H1 (cell line): ENCODE measurements around the gene UVRAG. TPM values are rescaled to one million over a fixed set of nuclear protein-coding genes. Genes with fewer than 3 reads are reported as not detected.

ENCODE experiments used
- CTCF ChIA-PET: fragments of 300-600 bp; sonication (Branson Sonifier 250); formaldehyde crosslinking; loops from one replicate; lab custom pipeline; 2021; ENCODE audit not compliant: partially characterized antibody; lab: Charles Lee
- POLR2A ChIA-PET: fragments of 300-600 bp; sonication (Branson Sonifier 250); formaldehyde crosslinking; loops from one replicate; lab custom pipeline; 2021; ENCODE audit warnings: inconsistent platforms; ENCODE audit not compliant: partially characterized antibody; lab: Charles Lee
- DNase-seq, 2 experiments: peaks; one replicate each; pipeline versions ENCODE4 v3.0.0 to v3.0.0-alpha.2; 2010 to 2022; ENCODE audit warnings: low spot score in 2 of 2, low read depth in 1 of 2, mixed read lengths in 1 of 2
- FAIRE-seq: peaks from 2 replicates; lab custom pipeline; 2011; peaks lifted over from hg19 to GRCh38; lab: Jason Lieb, UNC
- H2AFZ ChIP-seq: 2 replicates; pipeline ENCODE4 v1.8.1; 2012; ENCODE audit warnings: low read length, inconsistent platforms
- H2AK5ac ChIP-seq: 2 replicates; pipeline ENCODE4 v1.6.1; 2013; ENCODE audit warnings: low read depth, low read length
- H2BK120ac ChIP-seq: replicated peaks from 2 replicates; pipeline ENCODE3; 2013; ENCODE audit warnings: low read depth, low read length, inconsistent platforms
- H2BK12ac ChIP-seq: 2 replicates; pipeline ENCODE4 v1.6.1; 2013; ENCODE audit warnings: low read depth, low read length
- H2BK15ac ChIP-seq: 2 replicates; pipeline ENCODE4 v1.6.1; 2013; ENCODE audit warnings: low read length
- H2BK20ac ChIP-seq: 2 replicates; pipeline ENCODE4 v1.6.1; 2013; ENCODE audit warnings: low read length
- H2BK5ac ChIP-seq: 2 replicates; pipeline ENCODE4 v1.6.1; 2013; ENCODE audit warnings: low read depth, low read length
- H3K14ac ChIP-seq: 2 replicates; pipeline ENCODE4 v1.6.1; 2013; ENCODE audit warnings: inconsistent platforms; ENCODE audit not compliant: insufficient read length
- H3K18ac ChIP-seq: 2 replicates; pipeline ENCODE4 v1.6.1; 2013; ENCODE audit warnings: low read length; ENCODE audit errors: extremely low read depth
- H3K23ac ChIP-seq: 2 replicates; pipeline ENCODE4 v1.6.1; 2013; ENCODE audit warnings: inconsistent platforms; ENCODE audit not compliant: insufficient read length
- H3K23me2 ChIP-seq: 2 replicates; pipeline ENCODE4 v1.6.1; 2013; ENCODE audit warnings: low read depth, low read length
- H3K27ac ChIP-seq: 2 replicates; pipeline ENCODE4 v1.6.1; 2011; ENCODE audit warnings: low read depth, low read length, inconsistent platforms
- H3K27me3 ChIP-seq, 4 experiments: replicated peaks in 1 of 4; 1 replicate in 1 of 4; 2 replicates in 3 of 4; pipeline versions ENCODE4 v1.6.1 to v1.8.1; 2011 to 2013; ENCODE audit warnings: low read length in 3 of 4, mild to moderate bottlenecking in 3 of 4, inconsistent platforms in 2 of 4, mixed read lengths in 2 of 4, moderate library complexity in 1 of 4; ENCODE audit not compliant: control insufficient read depth in 3 of 4, insufficient read depth in 3 of 4; ENCODE audit errors: extremely low read depth in 1 of 4
- H3K36me3 ChIP-seq, 4 experiments: 2 replicates each; pipeline versions ENCODE4 v1.6.1 to v1.8.1; 2011 to 2013; ENCODE audit warnings: mild to moderate bottlenecking in 4 of 4, low read length in 3 of 4, moderate library complexity in 2 of 4, control low read depth in 1 of 4, inconsistent platforms in 1 of 4; ENCODE audit not compliant: insufficient read depth in 4 of 4, control insufficient read depth in 2 of 4
- H3K4ac ChIP-seq: replicated peaks from 2 replicates; pipeline ENCODE3; 2013; ENCODE audit warnings: low read length, low read depth, mixed read lengths, inconsistent platforms; ENCODE audit not compliant: insufficient read length
- H3K4me1 ChIP-seq, 4 experiments: replicated peaks in 1 of 4; 1 replicate in 1 of 4; 2 replicates in 3 of 4; pipeline versions ENCODE4 v1.6.1 to v1.8.1; 2011 to 2013; ENCODE audit warnings: low read length in 3 of 4, inconsistent platforms in 2 of 4, mixed read lengths in 1 of 4; ENCODE audit not compliant: insufficient read depth in 4 of 4, control insufficient read depth in 3 of 4
- H3K4me2 ChIP-seq, 2 experiments: 2 replicates each; pipeline versions ENCODE4 v1.6.1 to v1.8.1; 2011 to 2013; ENCODE audit warnings: low read depth in 2 of 2, low read length in 2 of 2, control low read depth in 1 of 2, inconsistent platforms in 1 of 2, mild to moderate bottlenecking in 1 of 2; ENCODE audit not compliant: insufficient read depth in 1 of 2
- H3K4me3 ChIP-seq, 4 experiments: fragments of 200-600, 300-600 bp in 1 of 4; sonication (generic), shearing (Covaris generic), sonication (Bioruptor Twin) in 1 of 4; 2 replicates each; pipeline versions ENCODE4 v1.5.1 to v1.8.1; 2011 to 2016; ENCODE audit warnings: low read length in 4 of 4, low read depth in 3 of 4, control low read depth in 2 of 4, inconsistent platforms in 2 of 4, mild to moderate bottlenecking in 2 of 4, mixed read lengths in 1 of 4, moderate library complexity in 1 of 4; ENCODE audit not compliant: insufficient read depth in 2 of 4; ENCODE audit errors: extremely low read depth in 1 of 4
- H3K56ac ChIP-seq: replicated peaks from 2 replicates; pipeline ENCODE3; 2013; ENCODE audit warnings: low read depth, mild to moderate bottlenecking, mixed read lengths, low read length, inconsistent platforms; ENCODE audit not compliant: insufficient read length
- H3K79me1 ChIP-seq: 2 replicates; pipeline ENCODE4 v1.6.1; 2013; ENCODE audit warnings: low read depth, low read length, control low read depth
- H3K79me2 ChIP-seq, 2 experiments: 2 replicates each; pipeline versions ENCODE4 v1.6.1 to v1.8.1; 2012 to 2013; ENCODE audit warnings: low read length in 2 of 2, mild to moderate bottlenecking in 2 of 2, inconsistent platforms in 1 of 2; ENCODE audit not compliant: insufficient read depth in 2 of 2, control insufficient read depth in 1 of 2
- H3K9ac ChIP-seq, 4 experiments: replicated peaks in 1 of 4; 1 replicate in 1 of 4; 2 replicates in 3 of 4; pipeline versions ENCODE4 v1.6.1 to v1.8.1; 2011 to 2013; ENCODE audit warnings: low read depth in 3 of 4, low read length in 3 of 4, control low read depth in 2 of 4, mild to moderate bottlenecking in 2 of 4, moderate library complexity in 2 of 4, inconsistent platforms in 1 of 4; ENCODE audit errors: extremely low read depth in 1 of 4
- H3K9me3 ChIP-seq, 2 experiments: 2 replicates each; pipeline versions ENCODE4 v1.6.1 to v1.8.1; 2012 to 2013; ENCODE audit warnings: mild to moderate bottlenecking in 2 of 2, moderate library complexity in 2 of 2, control low read depth in 1 of 2, inconsistent platforms in 1 of 2, low read depth in 1 of 2, low read length in 1 of 2, mixed read lengths in 1 of 2; ENCODE audit not compliant: insufficient read depth in 2 of 2
- H4K20me1 ChIP-seq, 2 experiments: replicated peaks in 1 of 2; 2 replicates each; pipeline versions ENCODE3 to v1.8.1; 2011 to 2013; ENCODE audit warnings: inconsistent platforms in 2 of 2, low read length in 2 of 2, mild to moderate bottlenecking in 1 of 2; ENCODE audit not compliant: insufficient read depth in 2 of 2, control insufficient read depth in 1 of 2
- H4K5ac ChIP-seq: 2 replicates; pipeline ENCODE4 v1.6.1; 2013; ENCODE audit warnings: low read length, low read depth, mixed read lengths, inconsistent platforms; ENCODE audit not compliant: insufficient read length
- H4K8ac ChIP-seq: 2 replicates; pipeline ENCODE4 v1.8.0; 2013; ENCODE audit warnings: mild to moderate bottlenecking, moderate library complexity, low read length, inconsistent platforms; ENCODE audit not compliant: insufficient read depth; ENCODE audit errors: extremely low read depth
- H4K91ac ChIP-seq: replicated peaks from 2 replicates; pipeline ENCODE3; 2013; ENCODE audit warnings: low read length, mixed read lengths, inconsistent platforms; ENCODE audit not compliant: insufficient read length
- ASH2L ChIP-seq: fragments of 200-600, 300-600 bp; sonication (generic); IDR thresholded peaks from one replicate; pipeline ENCODE4 v1.7.1; 2017; ENCODE audit warnings: low read length
- CEBPB ChIP-seq: IDR thresholded peaks from 2 replicates; pipeline ENCODE4 v1.6.1; 2012; ENCODE audit warnings: low read depth, low read length
- CHD1 ChIP-seq: IDR thresholded peaks from 2 replicates; pipeline ENCODE4 v1.6.1; 2012; ENCODE audit warnings: low read depth, low read length, improper control_type of control experiment
- CTBP2 ChIP-seq: IDR thresholded peaks from 2 replicates; pipeline ENCODE4 v1.7.0; 2011; ENCODE audit warnings: borderline replicate concordance, mild to moderate bottlenecking, moderate library complexity, mixed read lengths, low read length; ENCODE audit not compliant: insufficient read depth, insufficient read length
- GTF2F1 ChIP-seq: IDR thresholded peaks from 2 replicates; pipeline ENCODE4 v1.6.1; 2012; ENCODE audit warnings: low read depth, low read length, improper control_type of control experiment, borderline replicate concordance
- KDM4A ChIP-seq: IDR thresholded peaks from one replicate; pipeline ENCODE4 v1.7.1; 2012; ENCODE audit warnings: low read depth, mild to moderate bottlenecking, moderate library complexity, low read length, inconsistent platforms; ENCODE audit not compliant: severe bottlenecking
- RFX5 ChIP-seq: IDR thresholded peaks from 2 replicates; pipeline ENCODE4 v1.6.1; 2011; ENCODE audit warnings: low read depth, low read length, improper control_type of control experiment, borderline replicate concordance
- RXRA ChIP-seq: IDR thresholded peaks from 2 replicates; pipeline ENCODE4 v1.6.1; 2011; ENCODE audit warnings: low read depth, mild to moderate bottlenecking, low read length, moderate library complexity; ENCODE audit not compliant: insufficient read depth
- SP4 ChIP-seq: IDR thresholded peaks from 2 replicates; pipeline ENCODE4 v1.6.1; 2012; ENCODE audit warnings: low read length, inconsistent platforms
- ZNF274 ChIP-seq: IDR thresholded peaks from 2 replicates; pipeline ENCODE4 v1.7.0; 2012; ENCODE audit warnings: low read length, borderline replicate concordance; ENCODE audit errors: extremely low read depth
- WGBS, 2 experiments: shearing (Covaris generic) in 1 of 2; methylation state at CpG; one replicate each; pipeline versions ENCODE4 v1.1.6 to v1.1.7; 2013 to 2015; ENCODE audit warnings: low lambda C conversion rate in 2 of 2, mixed read lengths in 2 of 2, inconsistent platforms in 1 of 2, low coverage in 1 of 2, missing lambda C conversion rate in 1 of 2; ENCODE audit not compliant: insufficient replicate concordance in 2 of 2, insufficient coverage in 1 of 2, insufficient read length in 1 of 2; ENCODE audit errors: extremely low coverage in 1 of 2, missing lambda C conversion rate in 1 of 2; 5-methylcytosine and 5-hydroxymethylcytosine counted together
- polyA plus RNA-seq, 7 experiments: library from polyadenylated mRNA; depleted of rRNA in 3 of 7; stranded (reverse) in 5 of 7; unstranded in 2 of 7; fragments of >200 nt in 5 of 7; fragments of 200-250 nt in 2 of 7; gene quantifications; 1 replicate in 5 of 7; 2 replicates in 1 of 7; 4 replicates in 1 of 7; pipeline versions ENCODE4 v1.2.1 to v1.2.3, GENCODE V29; 2011 to 2013; ENCODE audit warnings: missing spikeins in 2 of 7, mixed read lengths in 2 of 7
- total RNA-seq: library from RNA; stranded (reverse); fragmentation: NEBNext Ultra II Directional; extraction: Animal tissue kit (Norgen Biotek cat#: 25700); gene quantifications from 2 replicates; pipeline ENCODE4 v1.2.1, GENCODE V29; 2021
- TF ChIP-seq, protein P1 (sequence below): IDR thresholded peaks from 2 replicates; pipeline ENCODE4 v1.6.1; 2011; ENCODE audit warnings: low read depth, mild to moderate bottlenecking, low read length; ENCODE audit not compliant: insufficient read depth

Gene UVRAG
- total and polyA plus RNA-seq, 2 of the 8 experiments (the other 6 are each of a cell fraction or from before 2014, with no cell fraction given), result 5.5 to 14.7 TPM

DNA sequence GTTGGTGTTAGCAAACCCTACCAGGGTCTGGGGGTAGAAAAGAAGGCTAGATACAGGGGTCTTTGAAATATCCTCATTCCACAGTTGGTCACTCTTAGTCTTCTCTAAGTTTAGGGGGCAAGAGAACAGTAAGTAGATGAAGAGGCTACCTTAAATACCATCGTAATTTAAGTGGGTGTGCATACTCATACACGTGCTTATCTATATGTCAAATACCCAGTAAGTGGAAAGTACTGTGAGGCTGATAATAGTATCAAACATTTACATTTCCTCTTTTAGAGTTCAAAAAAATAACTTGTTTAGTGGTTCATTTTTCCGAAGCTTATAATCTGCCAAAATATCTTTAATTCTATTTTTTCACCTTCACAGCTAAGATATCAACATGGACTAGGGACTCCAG, 300.5 kb downstream of the UVRAG start:
- H4K8ac ChIP-seq, result no peak overlapping the region
- no peak overlapping the region for H3K4me3 ChIP-seq
- no peak overlapping the region for H2BK5ac ChIP-seq
- no peaks in the 10 kb centered on the region for H3K9me3 ChIP-seq
- H2BK20ac ChIP-seq, result no peak overlapping the region
- no peaks in the 10 kb centered on the region for H3K79me1 ChIP-seq
- H2BK15ac ChIP-seq, result no peak overlapping the region
- H4K91ac ChIP-seq, result no peak overlapping the region
- ChIA-PET CTCF (interaction anchor here (1.3 kb wide), 1 partner anchor 16 kb away, joined by 3 read pairs; no protein-coding TSS in a partner anchor), POLR2A (no interaction called here)
- no peak overlapping the region for H2AFZ ChIP-seq
- H4K20me1 ChIP-seq, result peaks cover 0 to 5% of the 10 kb centered on the region in 2 experiments
- no peak for DNase-seq
- peaks cover 4 to 11% (median 6%) of the 10 kb centered on the region in 4 experiments; a peak in 5 of 7 replicates for H3K4me1 ChIP-seq
- no peak overlapping the region for H2BK12ac ChIP-seq
- H3K56ac ChIP-seq, result no peak overlapping the region
- no peak overlapping the region for H3K9ac ChIP-seq
- no peak overlapping the region for H3K4ac ChIP-seq
- H4K5ac ChIP-seq, result no peak overlapping the region
- no peaks in the 10 kb centered on the region for H3K23me2 ChIP-seq
- no peak overlapping the region for H3K23ac ChIP-seq
- H2AK5ac ChIP-seq, result no peak overlapping the region
- H3K27me3 ChIP-seq, result no peaks in the 10 kb centered on the region
- FAIRE-seq, result no peak
- H3K14ac ChIP-seq, result no peak overlapping the region
- no peak overlapping the region for H3K18ac ChIP-seq
- no peak overlapping the region for H3K27ac ChIP-seq
- TF ChIP-seq CTBP2 (no peak), ZNF274 (no peak), RFX5 (no peak), ASH2L (no peak), CHD1 (no peak), KDM4A (no peak), CEBPB (no peak), RXRA (no peak), SP4 (no peak), GTF2F1 (no peak)
- TF ChIP-seq, protein P1, sequence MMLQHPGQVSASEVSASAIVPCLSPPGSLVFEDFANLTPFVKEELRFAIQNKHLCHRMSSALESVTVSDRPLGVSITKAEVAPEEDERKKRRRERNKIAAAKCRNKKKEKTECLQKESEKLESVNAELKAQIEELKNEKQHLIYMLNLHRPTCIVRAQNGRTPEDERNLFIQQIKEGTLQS, result no peak
- no peak overlapping the region for H3K4me2 ChIP-seq
- no peak overlapping the region for H2BK120ac ChIP-seq
- H3K79me2 ChIP-seq, result no peaks in the 10 kb centered on the region
- 98% methylated on average over 3 of the region's 3 CpGs; no CpG with 5 or more reads in 1 of the 2 experiments for WGBS, 2 experiments
- H3K36me3 ChIP-seq, result no peaks in the 10 kb centered on the region
